Naive thymus-derived CD4-positive, alpha-beta T cell (primary cell): ENCODE measurements around the gene DSE. TPM values are rescaled to one million over a fixed set of nuclear protein-coding genes. Genes with fewer than 3 reads are reported as not detected.

Experiments
- ATAC-seq: fragments of 150-1000 bp; cut with Tn5 transposase; 2 replicates; pipeline ENCODE4 v1.10.0; 2021; ENCODE audit warnings: mild to moderate bottlenecking, moderate library complexity
- CTCF ChIA-PET: fragments of 350-600 bp; sonication (Branson Sonifier 250); formaldehyde crosslinking; loops from one replicate; lab custom pipeline; 2021; ENCODE audit warnings: antibody characterized with exemption; lab: Charles Lee
- POLR2A ChIA-PET: fragments of 350-600 bp; sonication (Branson Sonifier 250); formaldehyde crosslinking; loops from one replicate; lab custom pipeline; 2021; ENCODE audit warnings: antibody characterized with exemption, inconsistent platforms; lab: Charles Lee
- DNase-seq, 9 donors: peaks; one replicate each; pipeline versions ENCODE4 v3.0.0 to v3.0.0-alpha.2; 2020 to 2022; ENCODE audit warnings: mixed read lengths in 1 of 9
- H3K27ac ChIP-seq: one replicate; pipeline ENCODE4 v1.7.0; 2013; ENCODE audit warnings: mild to moderate bottlenecking, low read depth, low read length, moderate library complexity
- H3K27me3 ChIP-seq, 2 donors: one replicate each; pipeline ENCODE4 v1.7.0; 2013; ENCODE audit warnings: low read length in 2 of 2, mild to moderate bottlenecking in 2 of 2, moderate library complexity in 2 of 2; ENCODE audit not compliant: control insufficient read depth in 2 of 2, insufficient read depth in 2 of 2
- H3K36me3 ChIP-seq, 3 experiments: 1 replicate in 2 of 3; 2 replicates in 1 of 3; pipeline ENCODE4 v1.7.0; 2013; ENCODE audit warnings: low read length in 3 of 3, mild to moderate bottlenecking in 3 of 3, moderate library complexity in 1 of 3; ENCODE audit not compliant: insufficient read depth in 3 of 3, control insufficient read depth in 2 of 3
- H3K4me1 ChIP-seq, 2 donors: one replicate each; pipeline ENCODE4 v1.7.0; 2013; ENCODE audit warnings: low read length in 2 of 2, mild to moderate bottlenecking in 2 of 2, moderate library complexity in 1 of 2; ENCODE audit not compliant: control insufficient read depth in 2 of 2, insufficient read depth in 2 of 2
- H3K4me3 ChIP-seq: 2 replicates; pipeline ENCODE4 v1.7.0; 2013; ENCODE audit warnings: mild to moderate bottlenecking, low read length
- H3K9me3 ChIP-seq, 3 experiments: 1 replicate in 2 of 3; 2 replicates in 1 of 3; pipeline ENCODE4 v1.7.0; 2013; ENCODE audit warnings: low read length in 3 of 3; ENCODE audit not compliant: control insufficient read depth in 2 of 3
- H3K27ac Mint-ChIP-seq, 9 donors: one replicate each; pipeline ENCODE4 v1.8.0; 2020 to 2022; ENCODE audit warnings: mixed read lengths in 9 of 9, mild to moderate bottlenecking in 8 of 9, moderate library complexity in 5 of 9, inconsistent platforms in 2 of 9
- H3K27me3 Mint-ChIP-seq, 5 donors: one replicate each; pipeline ENCODE4 v1.8.0; 2021 to 2022; ENCODE audit warnings: mixed read lengths in 5 of 5, mild to moderate bottlenecking in 1 of 5
- H3K36me3 Mint-ChIP-seq, 5 donors: one replicate each; pipeline ENCODE4 v1.8.0; 2020 to 2022; ENCODE audit warnings: mixed read lengths in 5 of 5, mild to moderate bottlenecking in 3 of 5, inconsistent platforms in 1 of 5
- H3K4me1 Mint-ChIP-seq, 7 donors: one replicate each; pipeline ENCODE4 v1.8.0; 2020 to 2022; ENCODE audit warnings: mixed read lengths in 7 of 7, mild to moderate bottlenecking in 3 of 7, inconsistent platforms in 1 of 7
- H3K4me3 Mint-ChIP-seq, 10 donors: one replicate each; pipeline ENCODE4 v1.8.0; 2020 to 2022; ENCODE audit warnings: mild to moderate bottlenecking in 10 of 10, mixed read lengths in 10 of 10, moderate library complexity in 6 of 10, inconsistent platforms in 2 of 10
- H3K9me3 Mint-ChIP-seq, 11 donors: one replicate each; pipeline ENCODE4 v1.8.0; 2020 to 2022; ENCODE audit warnings: mixed read lengths in 11 of 11, mild to moderate bottlenecking in 4 of 11, inconsistent platforms in 1 of 11, moderate library complexity in 1 of 11
- intact Hi-C, 2 donors: fragments of 100-400 bp; cut with micrococcal nuclease; formaldehyde crosslinking; loops; one replicate each; pipeline ENCODE4 v1.15.1; 2023
- polyA plus RNA-seq, 2 donors: library from polyadenylated mRNA; unstranded; fragments of 300-500 nt; fragmentation: Illumina TruSeq; gene quantifications; one replicate each; pipeline ENCODE4 v1.2.3, GENCODE V29; 2021
- total RNA-seq, 6 experiments: library from RNA in 5 of 6; stranded (reverse) in 5 of 6; gene quantifications; 1 replicate in 5 of 6; 2 replicates in 1 of 6; pipeline ENCODE4 v1.2.3 and lab custom pipeline; 2021 to 2026

The DSE gene
- total and polyA plus RNA-seq, 7 experiments from 2014 or later = 3.2 to 23.0 (median 7.2) TPM

DNA sequence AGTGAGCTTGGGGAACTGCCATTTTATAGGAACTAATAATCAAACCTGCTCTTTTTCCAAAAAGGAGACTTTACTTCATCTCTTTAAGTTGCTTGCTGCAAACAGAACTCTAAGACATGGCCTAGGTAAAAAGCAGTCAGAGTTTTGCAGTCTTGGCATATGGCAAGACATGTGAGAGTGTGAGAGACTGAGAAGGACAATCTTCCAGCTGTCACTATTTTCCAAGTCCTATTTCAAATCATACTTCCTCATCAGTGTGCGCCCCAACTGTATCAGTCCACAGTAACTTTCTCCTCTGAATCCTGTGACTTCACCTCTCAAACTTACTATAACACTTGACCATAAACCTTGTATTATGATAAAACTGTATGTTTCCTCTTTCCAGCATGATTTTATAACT is 100.8 kb downstream of the DSE start:
- intact Hi-C loops = no loop called here
- Histone ChIP-seq H3K4me3 (no peak overlapping the region), H3K36me3 (no peaks in the 10 kb centered on the region), H3K9me3 (no peaks in the 10 kb centered on the region), H3K27ac (no peak overlapping the region), H3K4me1 (peaks cover 4 to 17% of the 10 kb centered on the region in 2 donors), H3K27me3 (no peaks in the 10 kb centered on the region)
- ChIA-PET CTCF (no interaction called here), POLR2A (no interaction called here)
- ATAC-seq = no peak
- Mint-ChIP-seq H3K27ac (no peak overlapping the region), H3K9me3 (no peaks in the 10 kb centered on the region), H3K27me3 (peaks cover 0 to 13% (median 4%) of the 10 kb centered on the region in 5 donors), H3K4me1 (peaks cover 18 to 41% (median 21%) of the 10 kb centered on the region in 7 donors), H3K4me3 (no peak overlapping the region), H3K36me3 (peaks cover 0 to 5% (median 0%) of the 10 kb centered on the region in 5 donors)
- DNase-seq = no peak

DNA sequence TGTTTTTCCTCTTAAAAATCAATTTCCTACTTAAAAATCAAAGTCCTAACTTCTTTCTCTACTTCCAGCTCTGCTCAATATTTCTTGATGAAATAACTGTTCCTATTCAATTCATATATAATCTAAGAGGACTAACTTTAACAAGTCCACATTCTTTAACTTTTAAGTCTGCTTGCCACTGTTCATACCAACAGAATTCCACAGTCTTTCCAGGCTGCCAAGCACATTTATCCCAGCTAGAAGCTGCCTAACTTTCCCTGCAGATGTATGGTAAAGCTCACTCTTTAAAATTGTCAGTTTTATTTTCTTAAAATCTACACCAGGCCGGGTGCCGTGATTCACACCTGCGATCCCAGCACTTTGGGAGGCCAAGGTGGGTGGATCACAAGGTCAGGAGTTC is 102.0 kb downstream of the DSE start:
- Mint-ChIP-seq H3K27ac (no peak overlapping the region), H3K27me3 (peaks cover 0 to 14% (median 4%) of the 10 kb centered on the region in 5 donors), H3K4me1 (peaks cover 19 to 35% (median 25%) of the 10 kb centered on the region in 7 donors), H3K36me3 (peaks cover 0 to 9% (median 0%) of the 10 kb centered on the region in 5 donors), H3K4me3 (no peak overlapping the region), H3K9me3 (peaks cover 0 to 3% (median 0%) of the 10 kb centered on the region in 11 donors)
- Histone ChIP-seq H3K36me3 (no peaks in the 10 kb centered on the region), H3K4me1 (peaks cover 4 to 17% of the 10 kb centered on the region in 2 donors), H3K27me3 (no peaks in the 10 kb centered on the region), H3K27ac (no peak overlapping the region), H3K4me3 (no peak overlapping the region), H3K9me3 (no peaks in the 10 kb centered on the region)
- no peak for DNase-seq
- ChIA-PET POLR2A (no interaction called here), CTCF (no interaction called here)
- ATAC-seq = no peak
- intact Hi-C loops = no loop called here

DNA sequence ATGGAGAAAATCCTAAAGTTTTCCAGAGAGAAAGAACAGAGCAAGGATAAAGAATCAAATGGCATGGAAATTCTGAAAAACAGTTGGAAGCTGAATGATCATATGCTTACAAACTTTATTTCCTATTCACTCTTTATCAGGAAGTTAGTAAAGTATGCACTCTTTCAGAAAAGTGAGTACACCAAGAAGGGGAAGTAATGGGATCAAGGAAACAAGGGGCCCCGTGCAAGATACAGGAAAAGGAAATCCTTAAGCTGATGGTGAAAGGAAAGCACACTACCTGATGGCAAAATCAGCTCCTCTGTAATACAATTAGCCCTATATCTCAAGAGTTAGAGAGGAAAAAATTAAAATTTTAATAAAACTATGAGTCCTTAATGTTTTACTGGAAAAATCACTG is 104.4 kb downstream of the DSE start:
- intact Hi-C loops = no loop called here
- peak overlapping the region; percentile 45 for H3K4me3 ChIP-seq

DNA sequence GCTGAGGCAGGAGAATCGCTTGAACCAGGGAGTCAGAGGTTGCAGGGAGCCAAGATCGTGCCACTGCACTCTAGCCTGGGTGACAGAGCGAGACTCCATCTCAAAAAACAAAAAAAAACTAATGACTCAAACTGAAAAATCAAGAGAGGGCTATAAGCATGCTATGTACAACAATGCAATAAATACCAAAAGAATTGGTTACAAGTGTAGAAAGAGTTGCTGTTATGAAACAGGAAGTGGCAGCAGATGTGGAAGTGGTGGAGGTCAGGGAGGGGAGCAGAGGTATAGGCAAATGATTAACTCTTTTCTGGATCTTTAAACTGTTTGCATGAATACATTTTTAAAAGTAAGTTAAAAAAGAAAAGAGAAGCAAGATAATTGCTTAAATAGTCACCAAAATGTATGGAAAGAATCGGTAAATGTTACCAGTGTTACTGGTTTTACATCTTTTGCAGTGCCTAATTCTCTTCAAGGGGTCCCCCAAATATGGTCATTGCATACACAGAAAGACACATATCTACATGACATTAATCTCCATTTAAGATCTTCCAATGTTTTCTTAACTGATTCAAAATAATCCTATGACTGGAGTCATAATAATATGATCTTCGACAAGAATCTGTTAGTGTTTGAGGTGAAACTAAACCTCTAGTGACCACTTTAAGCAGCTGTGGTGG is 105.4 kb downstream of the DSE start:
- Mint-ChIP-seq H3K4me1 (peaks cover 19 to 31% (median 24%) of the 10 kb centered on the region in 7 donors), H3K4me3 (peak overlapping the region in 8 of 10 donors; percentile 2 to 69 (median 56)), H3K27me3 (peaks cover 0 to 22% (median 2%) of the 10 kb centered on the region in 5 donors), H3K27ac (peak overlapping the region in 3 of 9 donors; percentile 15 to 80 (median 69)), H3K36me3 (peaks cover 0 to 13% (median 0%) of the 10 kb centered on the region in 5 donors), H3K9me3 (peaks cover 0 to 7% (median 0%) of the 10 kb centered on the region in 11 donors)
- Histone ChIP-seq H3K4me1 (peaks cover 4 to 17% of the 10 kb centered on the region in 2 donors), H3K4me3 (peak overlapping the region; percentile 45), H3K27ac (no peak overlapping the region), H3K36me3 (no peaks in the 10 kb centered on the region), H3K9me3 (no peaks in the 10 kb centered on the region), H3K27me3 (no peaks in the 10 kb centered on the region)
- intact Hi-C loops = loop anchor here in 1 of 2 donors (1.0 kb wide), 3 partner anchors 9 to 32 kb away; no protein-coding TSS in a partner anchor
- ATAC-seq (peak; percentile 93), DNase-seq (peak in 5 of 9 donors; percentile 23 to 45 (median 28))
- CTCF ChIA-PET = no interaction called here
- POLR2A ChIA-PET = no interaction called here

More for the DNA sequence above, 104.4 kb downstream of the DSE start:
- H3K4me1 Mint-ChIP-seq = peaks cover 19 to 33% (median 24%) of the 10 kb centered on the region in 7 donors
- no peaks in the 10 kb centered on the region for H3K27me3 ChIP-seq
- H3K9me3 Mint-ChIP-seq = peaks cover 0 to 7% (median 0%) of the 10 kb centered on the region in 11 donors
- DNase-seq (no peak), ATAC-seq (peak; percentile 28)
- H3K4me3 Mint-ChIP-seq = peak overlapping the region in 5 of 10 donors; percentile 10 to 69 (median 62)
- no peaks in the 10 kb centered on the region for H3K36me3 ChIP-seq
- ChIA-PET POLR2A (interaction anchor here (1.1 kb wide), 1 partner anchor 26 kb away, joined by 3 read pairs; no protein-coding TSS in a partner anchor), CTCF (no interaction called here)
- peaks cover 0 to 25% (median 4%) of the 10 kb centered on the region in 5 donors for H3K27me3 Mint-ChIP-seq
- peak overlapping the region in 2 of 9 donors; percentile 6 to 15 for H3K27ac Mint-ChIP-seq
- peaks cover 4 to 17% of the 10 kb centered on the region in 2 donors for H3K4me1 ChIP-seq
- H3K36me3 Mint-ChIP-seq = peaks cover 0 to 13% (median 0%) of the 10 kb centered on the region in 5 donors
- no peak overlapping the region for H3K27ac ChIP-seq
- no peaks in the 10 kb centered on the region for H3K9me3 ChIP-seq

DNA sequence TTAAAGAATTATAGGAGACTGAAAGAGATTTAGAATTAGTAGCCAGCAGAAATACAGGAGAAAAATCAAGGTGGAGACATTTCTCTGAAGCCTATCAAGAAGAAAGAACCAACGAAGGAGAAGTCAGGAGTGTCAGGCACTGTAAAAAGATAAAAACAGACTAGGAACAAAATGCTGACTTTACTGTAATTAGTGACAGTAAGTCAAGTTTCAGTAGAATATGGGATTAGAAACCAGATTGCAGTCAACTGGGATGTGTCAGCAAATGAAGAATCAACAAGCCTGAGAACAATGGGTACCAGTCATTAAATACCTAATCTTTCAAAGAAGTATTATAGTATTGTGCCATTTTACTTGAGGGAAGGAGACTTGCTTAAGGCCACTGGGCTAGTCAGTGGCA is 112.0 kb downstream of the DSE start:
- Mint-ChIP-seq H3K4me1 (no peaks in the 10 kb centered on the region), H3K9me3 (peaks cover 0 to 3% (median 0%) of the 10 kb centered on the region in 11 donors), H3K4me3 (no peak overlapping the region), H3K36me3 (peaks cover 0 to 6% (median 0%) of the 10 kb centered on the region in 5 donors), H3K27me3 (peaks cover 4 to 55% (median 27%) of the 10 kb centered on the region in 5 donors), H3K27ac (no peak overlapping the region)
- CTCF ChIA-PET = no interaction called here
- ATAC-seq (no peak), DNase-seq (no peak)
- no peaks in the 10 kb centered on the region for H3K9me3 ChIP-seq
- POLR2A ChIA-PET = no interaction called here
- intact Hi-C loops = no loop called here
- H3K4me3 ChIP-seq = no peak overlapping the region
- H3K4me1 ChIP-seq = no peaks in the 10 kb centered on the region
- H3K27me3 ChIP-seq = no peaks in the 10 kb centered on the region
- H3K27ac ChIP-seq = no peak overlapping the region
- H3K36me3 ChIP-seq = no peaks in the 10 kb centered on the region

DNA sequence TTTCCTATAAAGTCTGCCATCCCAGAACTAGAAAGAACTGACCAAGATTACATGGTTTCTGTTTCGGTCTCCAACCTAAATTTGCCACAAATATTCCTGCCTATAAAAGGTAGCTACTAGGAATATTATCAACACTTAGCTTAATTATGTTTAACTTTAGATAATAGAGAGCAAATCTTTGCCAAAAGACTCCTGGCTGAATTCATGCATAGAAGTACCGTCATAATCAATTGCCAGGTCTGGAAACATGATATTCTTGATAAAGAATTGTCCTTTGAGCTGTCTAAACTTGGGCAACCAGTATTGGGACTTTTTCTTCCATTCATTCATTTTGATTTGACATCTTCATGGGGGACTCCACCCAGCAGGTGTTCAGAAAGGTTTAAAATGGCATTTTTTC is 112.9 kb downstream of the DSE start:
- Mint-ChIP-seq H3K27ac (no peak overlapping the region), H3K4me3 (no peak overlapping the region), H3K9me3 (peaks cover 0 to 2% (median 0%) of the 10 kb centered on the region in 11 donors), H3K4me1 (no peaks in the 10 kb centered on the region), H3K27me3 (peaks cover 4 to 55% (median 31%) of the 10 kb centered on the region in 5 donors), H3K36me3 (peaks cover 0 to 4% (median 0%) of the 10 kb centered on the region in 5 donors)
- intact Hi-C loops = no loop called here
- H3K4me3 ChIP-seq = no peak overlapping the region
- H3K36me3 ChIP-seq = no peaks in the 10 kb centered on the region
- ChIA-PET CTCF (no interaction called here), POLR2A (no interaction called here)
- no peaks in the 10 kb centered on the region for H3K4me1 ChIP-seq
- H3K27ac ChIP-seq = no peak overlapping the region
- H3K9me3 ChIP-seq = no peaks in the 10 kb centered on the region
- ATAC-seq (no peak), DNase-seq (no peak)
- H3K27me3 ChIP-seq = no peaks in the 10 kb centered on the region
